ENCODE data around the gene CNNM2. TPM values are rescaled to one million over a fixed set of nuclear protein-coding genes. Genes with fewer than 3 reads are reported as not detected.
"Not testable (repeated sequence)": the region's sequence is repeated elsewhere in the genome, so short reads cannot be mapped to it uniquely, and the experiment has no call there.

Gene CNNM2
- total RNA-seq, 1 experiment from 2014 or later: 23.5 TPM

GRCh38 chr10:102998399-102998907 lies 80.4 kb downstream of the CNNM2 start:
- CTCF ChIA-PET: no interaction called here
- POLR2A ChIA-PET: no interaction called here
- ATAC-seq (no peak), DNase-seq (ENCODE audit: low spot score) (no peak)
- Mint-ChIP-seq H3K27me3 (ENCODE audit: low read depth) (no peaks in the 10 kb centered on the region), H3K36me3 (no peaks in the 10 kb centered on the region), H3K27ac (peak overlapping the region; percentile 91; the same call in 1 of the 2 replicates), H3K4me3 (no peak overlapping the region), H3K4me1 (peaks cover 22% of the 10 kb centered on the region), H3K9me3 (peaks cover 3% of the 10 kb centered on the region; the same call in 1 of the 2 replicates)
- TF ChIP-seq, protein P1, sequence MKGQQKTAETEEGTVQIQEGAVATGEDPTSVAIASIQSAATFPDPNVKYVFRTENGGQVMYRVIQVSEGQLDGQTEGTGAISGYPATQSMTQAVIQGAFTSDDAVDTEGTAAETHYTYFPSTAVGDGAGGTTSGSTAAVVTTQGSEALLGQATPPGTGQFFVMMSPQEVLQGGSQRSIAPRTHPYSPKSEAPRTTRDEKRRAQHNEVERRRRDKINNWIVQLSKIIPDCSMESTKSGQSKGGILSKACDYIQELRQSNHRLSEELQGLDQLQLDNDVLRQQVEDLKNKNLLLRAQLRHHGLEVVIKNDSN (CRISPR knock-in tag; IDR thresholded peaks at IDR 0.05): no peak
- TF ChIP-seq PRDM15 (CRISPR knock-in tag; IDR thresholded peaks at IDR 0.05) (no peak), NR3C1 (CRISPR knock-in tag; conservative IDR thresholded peaks at IDR 0.05; ENCODE audit: low read depth) (no peak), SP1 (CRISPR knock-in tag; conservative IDR thresholded peaks at IDR 0.05) (no peak), USF2 (CRISPR knock-in tag; IDR thresholded peaks at IDR 0.05) (no peak), NFATC4 (CRISPR knock-in tag; IDR thresholded peaks at IDR 0.05) (no peak), GRHL2 (CRISPR knock-in tag; IDR thresholded peaks at IDR 0.05; ENCODE audit: insufficient replicate concordance, severe bottlenecking) (no peak), PRRX2 (CRISPR knock-in tag; IDR thresholded peaks at IDR 0.05) (no peak), MXD4 (CRISPR knock-in tag; IDR thresholded peaks at IDR 0.05; ENCODE audit: borderline replicate concordance) (no peak), KAT7 (CRISPR knock-in tag; IDR thresholded peaks at IDR 0.05; ENCODE audit: borderline replicate concordance) (no peak), RORB (CRISPR knock-in tag; IDR thresholded peaks at IDR 0.05) (no peak), SOX15 (CRISPR knock-in tag; IDR thresholded peaks at IDR 0.05) (no peak), AFF4 (CRISPR knock-in tag; IDR thresholded peaks at IDR 0.05; ENCODE audit: borderline replicate concordance) (no peak), OVOL2 (CRISPR knock-in tag; IDR thresholded peaks at IDR 0.05; ENCODE audit: borderline replicate concordance) (no peak), NR1H2 (CRISPR knock-in tag; IDR thresholded peaks at IDR 0.05) (no peak), ZNF396 (CRISPR knock-in tag; IDR thresholded peaks at IDR 0.05; ENCODE audit: borderline replicate concordance) (no peak), TP53 (CRISPR knock-in tag; IDR thresholded peaks at IDR 0.05) (no peak)
- TF ChIP-seq, protein P2, sequence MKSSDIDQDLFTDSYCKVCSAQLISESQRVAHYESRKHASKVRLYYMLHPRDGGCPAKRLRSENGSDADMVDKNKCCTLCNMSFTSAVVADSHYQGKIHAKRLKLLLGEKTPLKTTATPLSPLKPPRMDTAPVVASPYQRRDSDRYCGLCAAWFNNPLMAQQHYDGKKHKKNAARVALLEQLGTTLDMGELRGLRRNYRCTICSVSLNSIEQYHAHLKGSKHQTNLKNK (CRISPR knock-in tag; IDR thresholded peaks at IDR 0.05): no peak
- TF ChIP-seq, protein P3, sequence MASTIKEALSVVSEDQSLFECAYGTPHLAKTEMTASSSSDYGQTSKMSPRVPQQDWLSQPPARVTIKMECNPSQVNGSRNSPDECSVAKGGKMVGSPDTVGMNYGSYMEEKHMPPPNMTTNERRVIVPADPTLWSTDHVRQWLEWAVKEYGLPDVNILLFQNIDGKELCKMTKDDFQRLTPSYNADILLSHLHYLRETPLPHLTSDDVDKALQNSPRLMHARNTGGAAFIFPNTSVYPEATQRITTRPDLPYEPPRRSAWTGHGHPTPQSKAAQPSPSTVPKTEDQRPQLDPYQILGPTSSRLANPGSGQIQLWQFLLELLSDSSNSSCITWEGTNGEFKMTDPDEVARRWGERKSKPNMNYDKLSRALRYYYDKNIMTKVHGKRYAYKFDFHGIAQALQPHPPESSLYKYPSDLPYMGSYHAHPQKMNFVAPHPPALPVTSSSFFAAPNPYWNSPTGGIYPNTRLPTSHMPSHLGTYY (CRISPR knock-in tag; IDR thresholded peaks at IDR 0.05): no peak

DNA sequence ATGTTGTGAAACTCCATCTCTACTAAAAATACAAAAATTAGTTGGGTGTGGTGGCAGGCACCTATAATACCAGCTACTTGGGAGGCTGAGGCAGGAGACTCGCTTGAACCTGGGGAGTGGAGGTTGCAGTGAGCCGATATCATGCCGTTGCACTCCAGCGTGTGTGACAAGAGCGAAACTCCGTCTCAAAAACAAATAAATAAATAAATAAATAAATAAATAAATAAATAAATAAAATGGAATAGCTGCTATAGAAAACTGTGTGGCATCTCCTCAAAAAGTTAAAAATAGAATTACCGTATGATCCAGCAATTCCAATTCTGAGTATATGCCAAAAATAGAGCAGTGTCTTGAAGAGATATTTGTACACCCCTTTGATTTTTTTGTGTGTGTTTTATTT lies 82.0 kb downstream of the CNNM2 start:
- H3K27ac Mint-ChIP-seq; H3K4me3 Mint-ChIP-seq; H3K36me3 Mint-ChIP-seq; DNase-seq (ENCODE audit: low spot score); H3K27me3 Mint-ChIP-seq (ENCODE audit: low read depth); POLR2A ChIA-PET; CTCF ChIA-PET; H3K9me3 Mint-ChIP-seq; ATAC-seq: not testable (repeated sequence)
- peaks cover 19% of the 10 kb centered on the region for H3K4me1 Mint-ChIP-seq

Measured in WTC11 (cell line).